AML-193 (cell line): ENCODE measurements around the gene EPB41L1.

Experiments
- DNase-seq, 2 experiments: peaks; one replicate each; lab custom pipeline; 2025; lab: John Stamatoyannopoulos, UW

EPB41L1 gene

DNA sequence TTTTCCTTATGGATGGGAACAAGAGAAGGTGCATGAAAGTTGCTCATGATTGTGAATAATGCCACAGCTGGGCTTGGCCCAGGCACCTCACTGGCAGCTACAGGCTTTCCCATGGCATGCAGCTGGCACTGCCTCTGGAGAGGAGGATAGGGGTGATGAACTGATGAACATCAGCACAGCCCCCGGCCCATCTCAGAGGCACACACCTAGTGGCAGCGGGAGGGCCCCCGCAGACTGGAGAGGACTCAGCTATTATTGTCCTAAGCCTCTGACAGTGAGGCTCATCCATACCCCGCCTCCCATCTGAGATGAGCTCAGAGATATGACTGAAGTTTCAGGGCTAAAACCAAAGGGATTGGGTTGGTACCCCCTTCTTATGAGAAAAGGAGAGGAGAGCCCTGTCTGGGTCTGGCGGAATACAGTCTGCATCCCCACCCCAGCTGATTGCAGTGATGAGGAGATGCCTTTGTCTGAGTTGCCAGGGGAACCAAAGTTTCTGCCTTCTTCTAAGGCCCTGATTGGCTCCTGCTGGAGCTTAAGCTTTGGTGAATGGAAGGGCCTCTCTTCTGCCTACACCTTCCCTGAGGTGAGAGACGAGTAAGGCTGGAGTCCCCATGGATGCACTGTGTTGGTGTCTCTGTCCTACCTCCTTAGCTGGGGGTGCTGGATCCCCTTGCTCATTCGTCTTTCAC is 27.6 kb upstream of the EPB41L1 start:
- no peak for DNase-seq

- DNase-seq = no peak
These were observed 25.9 kb upstream of the EPB41L1 start for GRCh38 chr20:36128463-36129159.

- no peak for DNase-seq
These were observed 25.4 kb upstream of the EPB41L1 start for GRCh38 chr20:36129160-36129543.

DNA sequence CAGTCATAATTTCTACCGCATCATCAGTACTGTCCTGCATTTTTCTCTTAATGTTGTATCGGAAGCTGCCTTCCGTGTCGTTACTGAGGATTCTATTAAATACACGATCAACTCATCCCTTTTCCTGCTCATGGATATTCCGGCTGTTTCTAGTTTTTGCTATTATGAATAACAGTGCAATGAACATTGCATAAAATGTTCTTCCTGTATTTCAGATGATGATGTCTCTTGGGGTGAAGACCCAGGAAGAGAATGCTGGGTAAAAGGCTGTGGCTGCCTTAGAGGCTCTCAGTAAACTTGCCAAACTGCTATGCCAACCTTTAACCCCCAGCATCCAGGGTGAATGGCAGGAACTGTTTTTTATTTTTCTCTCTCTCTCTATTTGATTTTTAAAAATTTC is 24.1 kb upstream of the EPB41L1 start:
- no peak for DNase-seq

GRCh38 chr20:36132802-36133211 is 21.7 kb upstream of the EPB41L1 start:
- DNase-seq = no peak

DNA sequence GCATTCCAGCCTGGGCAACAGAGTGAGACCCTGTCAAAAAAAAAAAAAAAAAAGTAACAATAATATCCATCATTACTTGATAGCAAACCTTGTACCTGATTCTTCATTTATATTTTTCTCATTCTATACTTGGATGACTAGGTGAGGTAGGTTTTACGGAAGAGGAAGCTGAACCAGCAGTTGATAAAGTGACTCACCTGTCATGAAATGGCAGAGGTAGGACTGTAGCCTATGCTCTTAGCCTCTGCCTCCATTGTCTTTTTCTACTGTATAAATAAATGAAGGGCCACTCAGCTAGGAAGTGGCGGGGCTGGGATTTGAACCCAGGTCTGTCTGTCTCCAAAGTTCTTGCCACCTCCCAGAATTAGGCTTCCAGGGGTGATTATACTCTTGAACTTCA is 20.7 kb upstream of the EPB41L1 start:
- no peak for DNase-seq

- no peak for DNase-seq
These were observed 19.4 kb upstream of the EPB41L1 start for GRCh38 chr20:36135159-36135558.

GRCh38 chr20:36135821-36136220 is 18.7 kb upstream of the EPB41L1 start:
- DNase-seq = no peak

DNA sequence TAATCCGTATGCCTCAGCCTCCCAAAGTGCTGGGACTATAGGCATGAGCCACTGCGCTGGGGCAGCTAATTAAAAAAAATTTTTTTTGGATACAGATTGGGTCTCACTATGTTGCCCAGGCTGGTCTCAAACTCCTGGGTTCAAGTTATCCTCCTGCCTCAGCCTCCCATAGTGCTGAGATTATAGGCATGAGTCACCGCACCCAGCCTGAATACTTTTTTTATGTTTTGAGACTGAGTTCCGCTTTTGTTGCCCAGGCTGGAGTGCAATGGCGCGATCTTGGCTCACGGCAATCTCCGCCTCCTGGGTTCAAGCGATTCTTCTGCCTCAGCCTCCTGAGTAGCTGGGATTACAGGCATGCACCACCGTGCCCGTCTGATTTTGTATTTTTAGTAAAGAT is 17.2 kb upstream of the EPB41L1 start:
- peak in 1 of 2 experiments; percentile 10 for DNase-seq

DNA sequence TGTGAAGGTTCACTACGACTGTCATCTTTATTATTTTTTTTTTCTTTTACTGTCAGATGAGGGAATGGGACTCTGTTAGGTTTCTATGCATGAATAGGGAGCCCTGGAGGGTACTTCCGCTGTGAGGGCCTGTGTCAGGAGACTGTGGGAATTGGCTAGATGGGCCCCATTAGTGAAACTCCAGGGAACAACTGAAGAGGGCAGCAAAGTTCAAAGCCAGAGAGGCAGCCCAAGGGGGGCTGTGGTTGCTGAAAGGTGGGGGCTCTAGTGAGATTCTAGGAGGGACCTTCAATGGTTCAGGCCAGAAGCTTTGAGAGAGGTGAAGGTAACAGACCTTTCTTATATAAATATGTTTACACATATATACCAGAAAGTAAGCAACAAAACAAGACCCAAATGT is 13.2 kb upstream of the EPB41L1 start:
- DNase-seq = no peak

GRCh38 chr20:36144336-36144735 is 10.2 kb upstream of the EPB41L1 start:
- no peak for DNase-seq

- no peak for DNase-seq
These were observed 8.4 kb upstream of the EPB41L1 start for GRCh38 chr20:36145877-36146707.

DNA sequence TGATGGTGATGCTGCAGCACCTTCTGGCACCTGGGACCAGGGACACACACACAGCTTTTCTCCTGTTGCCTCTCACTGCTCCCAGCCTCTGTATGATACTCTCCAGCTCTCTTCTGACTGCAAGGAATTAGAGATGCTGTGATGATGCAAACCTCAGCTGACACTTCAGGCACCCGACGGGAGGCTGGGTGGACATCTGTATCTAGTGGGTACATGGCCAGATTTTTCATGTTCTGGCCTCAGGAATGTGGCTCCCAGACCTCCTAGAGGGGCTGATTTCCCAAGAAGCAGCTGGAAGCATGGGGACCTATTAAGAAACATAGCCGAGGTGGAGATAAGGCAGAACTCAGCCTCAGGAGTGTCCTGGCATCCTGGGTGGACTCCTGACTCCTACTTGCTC is 6.8 kb upstream of the EPB41L1 start:
- DNase-seq = no peak

DNA sequence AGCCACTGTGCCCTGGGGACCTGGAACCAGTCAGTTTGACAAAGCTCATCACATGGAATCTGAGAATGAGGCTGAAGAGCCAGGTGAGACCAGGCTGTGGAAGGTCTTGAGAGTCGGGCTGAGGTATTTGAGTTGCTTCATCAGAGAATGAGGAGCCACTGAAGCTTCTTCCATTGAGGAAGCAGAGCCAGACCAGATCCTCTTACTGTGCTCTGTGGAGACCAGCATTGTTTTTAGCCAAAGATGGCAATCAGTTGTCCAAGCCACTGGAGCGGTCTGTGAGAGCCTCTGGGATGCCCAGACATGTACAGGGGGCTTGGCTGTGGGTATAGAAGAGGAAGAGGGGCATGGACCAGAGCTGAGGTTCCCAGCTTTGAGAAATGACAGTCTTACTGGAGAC is 6.1 kb upstream of the EPB41L1 start:
- no peak for DNase-seq

DNA sequence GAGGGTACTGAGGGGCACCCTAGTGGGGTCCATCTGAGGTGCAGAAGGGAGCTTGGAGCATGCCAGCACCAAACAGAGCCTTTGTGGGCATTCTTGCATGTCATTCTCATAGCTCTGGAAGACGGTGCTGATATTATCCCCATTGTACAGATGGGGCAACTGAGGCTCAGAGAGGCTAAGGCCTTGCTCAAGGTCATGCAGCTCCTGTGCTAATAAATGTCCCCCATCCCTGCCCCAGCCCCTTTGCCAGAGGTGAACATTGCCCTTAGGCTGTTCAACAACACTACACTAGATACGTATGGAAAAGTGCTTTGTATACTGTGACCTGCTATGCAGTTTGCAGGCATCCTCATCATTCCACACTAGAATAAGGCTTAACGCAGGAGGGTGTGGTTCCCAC is 5.5 kb upstream of the EPB41L1 start:
- no peak for DNase-seq

DNA sequence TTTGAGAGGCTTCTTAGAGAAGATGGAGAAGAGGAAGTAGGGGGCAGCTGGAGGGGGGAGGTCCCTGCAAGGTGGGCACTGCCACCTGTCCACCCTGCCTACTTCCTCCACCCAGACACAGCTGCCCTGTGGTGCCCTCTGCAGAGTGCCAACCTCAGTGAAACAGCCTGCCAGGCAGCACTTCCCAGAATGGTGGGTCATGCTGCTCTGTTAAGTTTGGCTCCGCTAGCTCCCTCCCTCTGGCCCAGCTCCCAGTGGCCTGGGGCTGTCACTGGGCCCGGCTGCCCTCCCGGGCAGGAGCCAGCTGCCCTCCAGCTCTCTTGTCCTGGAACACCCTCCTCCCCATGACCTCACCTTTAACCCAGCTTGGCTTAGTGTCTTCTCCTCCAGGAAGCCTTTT is 5.1 kb upstream of the EPB41L1 start:
- DNase-seq = no peak

- DNase-seq = no peak
These were observed 4.1 kb upstream of the EPB41L1 start for GRCh38 chr20:36150489-36150846.

GRCh38 chr20:36150847-36151539 is 3.5 kb upstream of the EPB41L1 start:
- no peak for DNase-seq

- no peak for DNase-seq
These were observed 2.3 kb upstream of the EPB41L1 start for GRCh38 chr20:36152261-36152660.

DNA sequence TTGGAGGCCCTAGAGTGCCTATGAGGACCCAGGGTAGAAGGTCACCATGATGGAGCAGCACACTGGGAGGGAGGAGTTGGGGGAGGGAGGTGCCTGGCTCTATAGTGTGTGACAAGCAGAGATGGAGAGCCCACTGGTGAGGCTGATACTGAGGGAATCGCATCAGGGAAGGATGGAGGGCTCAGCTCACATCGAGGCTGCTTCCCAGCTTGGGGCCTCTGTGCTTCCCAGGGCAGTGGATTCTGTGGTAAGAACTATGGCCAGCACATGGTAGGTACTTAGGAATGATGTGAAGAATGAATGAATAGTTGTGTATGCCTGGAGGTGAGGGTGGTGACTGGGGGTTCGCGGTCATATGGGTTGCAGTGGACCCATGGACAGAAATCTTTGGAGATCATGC is 1.3 kb upstream of the EPB41L1 start:
- no peak for DNase-seq

GRCh38 chr20:36153736-36154699 is 522 bp upstream of the EPB41L1 start:
- DNase-seq = no peak
